ENCODE data around the gene UGGT1.
"Not testable (repeated sequence)": the region's sequence is repeated elsewhere in the genome, so short reads cannot be mapped to it uniquely, and the experiment has no call there.

UGGT1 gene

DNA sequence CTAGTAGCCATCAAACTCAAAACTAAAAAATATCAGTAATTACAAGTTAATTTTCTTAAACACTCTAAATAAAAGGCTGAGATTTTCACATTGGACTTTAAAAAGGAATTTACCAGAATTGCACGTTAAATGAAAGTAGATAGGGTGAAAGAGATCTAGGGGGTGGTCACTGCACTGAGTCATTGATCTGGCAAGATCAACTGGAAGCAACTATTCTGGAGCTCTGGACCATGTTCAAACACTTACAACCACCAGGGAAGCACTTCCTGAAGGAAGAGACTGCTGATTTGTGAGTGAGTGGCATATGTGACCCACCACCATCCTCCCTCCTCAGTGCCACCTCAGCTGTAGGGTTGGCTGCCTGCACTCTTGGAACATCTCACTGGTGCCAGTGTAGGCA lies 111.8 kb downstream of the UGGT1 start:
- DNase-seq = no peak
- TF ChIP-seq, protein P1, sequence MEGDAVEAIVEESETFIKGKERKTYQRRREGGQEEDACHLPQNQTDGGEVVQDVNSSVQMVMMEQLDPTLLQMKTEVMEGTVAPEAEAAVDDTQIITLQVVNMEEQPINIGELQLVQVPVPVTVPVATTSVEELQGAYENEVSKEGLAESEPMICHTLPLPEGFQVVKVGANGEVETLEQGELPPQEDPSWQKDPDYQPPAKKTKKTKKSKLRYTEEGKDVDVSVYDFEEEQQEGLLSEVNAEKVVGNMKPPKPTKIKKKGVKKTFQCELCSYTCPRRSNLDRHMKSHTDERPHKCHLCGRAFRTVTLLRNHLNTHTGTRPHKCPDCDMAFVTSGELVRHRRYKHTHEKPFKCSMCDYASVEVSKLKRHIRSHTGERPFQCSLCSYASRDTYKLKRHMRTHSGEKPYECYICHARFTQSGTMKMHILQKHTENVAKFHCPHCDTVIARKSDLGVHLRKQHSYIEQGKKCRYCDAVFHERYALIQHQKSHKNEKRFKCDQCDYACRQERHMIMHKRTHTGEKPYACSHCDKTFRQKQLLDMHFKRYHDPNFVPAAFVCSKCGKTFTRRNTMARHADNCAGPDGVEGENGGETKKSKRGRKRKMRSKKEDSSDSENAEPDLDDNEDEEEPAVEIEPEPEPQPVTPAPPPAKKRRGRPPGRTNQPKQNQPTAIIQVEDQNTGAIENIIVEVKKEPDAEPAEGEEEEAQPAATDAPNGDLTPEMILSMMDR (IDR thresholded peaks at IDR 0.05) = no peak
- Mint-ChIP-seq H3K4me3 (no peak overlapping the region), H3K27ac (no peak overlapping the region), H3K27me3 (ENCODE audit: low read depth, poor library complexity) (peaks cover 5% of the 10 kb centered on the region), H3K9me3 (peaks cover 31% of the 10 kb centered on the region), H3K36me3 (ENCODE audit: low read depth) (no peaks in the 10 kb centered on the region), H3K4me1 (no peaks in the 10 kb centered on the region)

- H3K27me3 Mint-ChIP-seq (ENCODE audit: low read depth, poor library complexity) = peaks cover 9% of the 10 kb centered on the region
- H3K4me1 Mint-ChIP-seq = no peaks in the 10 kb centered on the region
- H3K27ac Mint-ChIP-seq = no peak overlapping the region
- peaks cover 62% of the 10 kb centered on the region for H3K9me3 Mint-ChIP-seq
- TF ChIP-seq, protein P1 (IDR thresholded peaks at IDR 0.05) = no peak
- H3K36me3 Mint-ChIP-seq (ENCODE audit: low read depth) = no peaks in the 10 kb centered on the region
- no peak overlapping the region for H3K4me3 Mint-ChIP-seq
- no peak for DNase-seq
Measured at GRCh38 chr2:128206245-128206644, 115.2 kb downstream of the UGGT1 start.

GRCh38 chr2:128208023-128208422 lies 117.0 kb downstream of the UGGT1 start:
- Mint-ChIP-seq H3K27me3 (ENCODE audit: low read depth, poor library complexity) (peaks cover 9% of the 10 kb centered on the region), H3K36me3 (ENCODE audit: low read depth) (no peaks in the 10 kb centered on the region), H3K27ac (no peak overlapping the region), H3K9me3 (peaks cover 63% of the 10 kb centered on the region), H3K4me3 (no peak overlapping the region), H3K4me1 (no peaks in the 10 kb centered on the region)
- DNase-seq = no peak
- TF ChIP-seq, protein P1 (IDR thresholded peaks at IDR 0.05) = no peak

GRCh38 chr2:128208631-128209324 lies 117.8 kb downstream of the UGGT1 start:
- not testable (repeated sequence) for H3K4me3 Mint-ChIP-seq, H3K4me1 Mint-ChIP-seq

DNA sequence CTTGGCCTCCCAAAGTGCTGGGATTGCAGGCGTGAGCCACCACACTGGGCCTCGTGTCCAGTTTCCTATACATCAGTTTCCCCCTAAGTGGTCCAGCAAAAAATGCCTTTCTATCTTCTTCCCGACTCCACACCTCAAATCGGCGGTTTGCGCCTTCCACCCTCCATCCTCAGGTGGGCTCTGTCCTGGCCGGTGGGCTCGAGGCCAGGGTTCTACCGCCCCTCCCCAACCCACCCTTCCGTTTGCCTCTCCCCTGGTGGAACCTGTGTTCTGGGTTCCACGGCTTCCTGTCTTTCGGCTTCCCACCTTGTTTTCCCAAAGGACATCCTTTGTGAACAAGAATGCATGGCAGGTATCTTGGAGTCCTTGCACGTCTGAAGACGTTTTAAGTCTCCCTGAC lies 123.3 kb downstream of the UGGT1 start:
- no peak overlapping the region for H3K4me3 Mint-ChIP-seq
- no peaks in the 10 kb centered on the region for H3K36me3 Mint-ChIP-seq (ENCODE audit: low read depth)
- H3K9me3 Mint-ChIP-seq = peaks cover 22% of the 10 kb centered on the region
- H3K27ac Mint-ChIP-seq = no peak overlapping the region
- DNase-seq = no peak
- TF ChIP-seq, protein P1 (IDR thresholded peaks at IDR 0.05) = no peak
- no peaks in the 10 kb centered on the region for H3K4me1 Mint-ChIP-seq
- peaks cover 9% of the 10 kb centered on the region for H3K27me3 Mint-ChIP-seq (ENCODE audit: low read depth, poor library complexity)

More at GRCh38 chr2:128208631-128209324, 117.8 kb downstream of the UGGT1 start:
- not testable (repeated sequence) for H3K27me3 Mint-ChIP-seq (ENCODE audit: low read depth, poor library complexity); DNase-seq; H3K27ac Mint-ChIP-seq; H3K36me3 Mint-ChIP-seq (ENCODE audit: low read depth)
- peaks cover 68% of the 10 kb centered on the region for H3K9me3 Mint-ChIP-seq

DNA sequence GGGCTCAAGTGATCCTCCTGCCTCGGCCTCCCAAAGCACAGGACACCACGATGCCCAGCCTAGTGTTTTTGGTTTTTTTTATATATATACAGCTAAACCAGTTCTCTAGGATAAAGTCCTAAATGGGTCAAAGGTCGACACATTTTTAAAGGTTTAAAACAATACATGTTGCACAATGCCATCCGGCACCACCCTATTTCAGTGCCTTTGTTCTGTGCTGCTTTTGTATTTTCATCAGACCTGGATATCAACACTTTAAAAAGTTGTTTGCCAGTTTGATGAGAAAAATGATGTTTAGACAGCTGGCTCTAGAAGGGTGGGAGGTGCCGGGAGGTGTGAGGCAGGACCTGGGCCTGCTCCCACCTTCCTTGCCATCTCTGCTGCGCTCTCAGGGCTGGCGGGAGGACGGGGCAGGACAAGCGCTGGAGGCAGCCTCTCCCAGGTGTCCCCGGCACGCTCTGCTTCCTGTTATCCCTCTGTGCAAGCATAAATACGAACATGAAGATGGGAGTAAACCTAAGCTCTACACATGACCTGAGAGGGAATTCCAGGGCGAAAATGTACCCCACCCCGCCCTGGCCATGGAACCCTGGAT lies 124.0 kb downstream of the UGGT1 start:
- H3K4me1 Mint-ChIP-seq = no peaks in the 10 kb centered on the region
- H3K27me3 Mint-ChIP-seq (ENCODE audit: low read depth, poor library complexity) = peaks cover 9% of the 10 kb centered on the region
- DNase-seq = no peak
- H3K9me3 Mint-ChIP-seq = peaks cover 17% of the 10 kb centered on the region
- H3K27ac Mint-ChIP-seq = no peak overlapping the region
- no peaks in the 10 kb centered on the region for H3K36me3 Mint-ChIP-seq (ENCODE audit: low read depth)
- TF ChIP-seq, protein P1 (IDR thresholded peaks at IDR 0.05) = no peak
- H3K4me3 Mint-ChIP-seq = no peak overlapping the region
